Activated naive CD4-positive, alpha-beta T cell treated with Interleukin-2 at 50 U/mL for 16 hours (primary cell): ENCODE data around the gene UCN2.
"Not testable (repeated sequence)": the region's sequence is repeated elsewhere in the genome, so short reads cannot be mapped to it uniquely, and the experiment has no call there.

Source experiments
- DNase-seq: peaks from one replicate; pipeline ENCODE4 v3.0.0-alpha.2; 2020

Gene UCN2

DNA sequence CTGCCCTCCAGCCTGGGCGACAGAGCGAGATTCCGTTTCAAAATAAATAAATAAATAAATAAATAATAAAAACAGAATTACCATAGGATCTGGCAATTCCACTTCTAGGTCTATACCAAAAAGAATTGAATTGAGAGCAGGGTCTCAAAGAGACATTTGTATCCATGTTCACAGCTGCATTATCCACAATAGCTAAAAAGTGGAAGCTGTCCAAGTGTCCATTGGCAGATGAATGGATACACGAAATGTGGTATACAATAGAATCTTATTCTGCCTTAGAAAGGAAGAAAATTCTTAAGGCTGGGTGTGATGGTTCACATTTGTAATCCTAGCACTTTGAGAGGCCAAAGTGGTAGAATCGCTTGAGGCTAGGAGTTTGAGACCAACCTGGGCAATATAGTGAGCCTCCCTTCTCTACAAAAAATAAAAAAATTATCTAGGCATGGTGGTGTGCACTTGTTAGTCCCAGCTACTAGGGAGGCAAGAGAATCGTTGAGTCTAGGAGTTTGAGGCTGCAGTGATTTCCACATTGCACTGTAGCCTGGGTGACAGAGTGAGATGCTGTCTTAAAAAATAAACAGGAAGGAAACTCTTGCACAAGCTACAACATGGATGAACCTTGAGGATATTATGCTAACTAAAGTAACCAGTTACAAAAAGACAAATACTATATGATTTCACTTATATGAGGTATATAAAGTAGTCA, 31.2 kb downstream of the UCN2 start:
- no peak for DNase-seq

GRCh38 chr3:48530701-48531100, 32.9 kb downstream of the UCN2 start:
- not testable (repeated sequence) for DNase-seq

- DNase-seq, result no peak
Observed at GRCh38 chr3:48528754-48529153, 34.8 kb downstream of the UCN2 start.

DNA sequence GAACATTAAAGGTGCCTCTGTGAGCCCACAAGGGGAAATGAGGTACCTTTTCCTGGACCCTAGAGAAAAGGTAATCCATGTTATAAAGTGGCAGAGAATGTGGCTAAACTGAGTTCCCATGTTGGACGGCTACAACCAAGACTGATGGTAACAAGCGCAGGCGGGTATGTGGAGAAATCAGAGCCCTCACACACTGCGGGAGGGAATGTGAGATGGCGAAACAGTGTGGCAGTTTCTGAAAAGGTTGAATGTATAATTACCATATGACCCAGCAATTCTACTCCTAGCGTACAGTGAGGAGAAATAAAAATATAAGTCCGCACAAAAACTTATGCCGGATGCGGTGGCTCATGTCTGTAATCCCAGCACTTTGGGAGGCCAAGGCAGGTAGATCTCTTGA, 35.5 kb downstream of the UCN2 start:
- DNase-seq, result no peak

- no peak for DNase-seq
Observed at GRCh38 chr3:48524970-48525369, 38.6 kb downstream of the UCN2 start.

DNA sequence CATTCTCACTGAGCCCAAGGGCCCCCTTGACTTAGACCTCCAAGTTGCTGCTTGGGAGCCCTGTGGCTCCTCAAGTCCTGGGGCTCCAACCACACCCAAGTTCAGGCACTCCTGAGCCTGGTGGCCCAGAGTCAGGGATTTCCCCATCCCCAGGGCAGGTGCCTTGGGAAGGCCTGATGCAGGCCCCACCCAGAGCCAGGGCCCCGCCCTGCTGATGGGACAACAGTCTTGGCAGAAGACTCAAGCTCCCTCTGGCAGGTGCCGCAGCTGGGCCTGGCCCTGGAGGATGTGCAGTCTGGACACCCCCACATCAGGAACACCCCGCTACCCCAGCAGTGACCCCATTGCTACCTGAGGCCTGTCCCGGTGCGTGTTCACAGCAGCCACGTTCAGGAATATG, 41.9 kb downstream of the UCN2 start:
- DNase-seq, result no peak

- no peak for DNase-seq
Observed at GRCh38 chr3:48519277-48519643, 44.3 kb downstream of the UCN2 start.

DNA sequence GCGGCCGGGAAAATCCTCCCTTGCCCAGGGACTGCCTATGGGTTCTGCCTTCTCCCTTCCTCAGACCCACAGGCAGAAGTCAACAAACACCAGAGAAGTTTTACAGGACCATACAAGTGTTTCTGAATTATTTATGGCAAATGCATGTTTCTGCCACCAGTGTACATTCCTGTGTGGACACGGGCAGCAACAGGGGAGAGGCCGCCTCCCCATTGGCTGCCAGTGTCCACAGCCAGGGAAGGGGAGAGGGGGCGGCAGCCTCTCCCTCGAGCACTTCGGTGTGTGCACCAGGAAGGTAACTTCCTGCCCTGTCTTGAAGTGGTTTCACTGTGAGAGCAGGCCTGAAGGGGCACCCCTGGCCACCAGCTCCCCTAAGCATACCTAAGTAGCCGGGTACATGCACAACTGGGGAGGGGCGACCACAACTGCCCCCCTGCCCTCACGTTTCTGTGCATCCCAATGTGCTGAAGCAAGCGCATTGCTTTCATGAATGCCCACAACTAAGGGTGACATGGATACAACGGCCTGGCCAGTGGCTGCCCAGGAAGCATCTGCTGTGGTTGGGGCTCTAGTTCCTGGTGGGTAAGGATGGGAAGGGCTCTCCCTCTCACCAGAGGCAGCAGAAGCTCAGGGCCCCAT, 44.8 kb downstream of the UCN2 start:
- DNase-seq, result no peak

- no peak for DNase-seq
Observed at GRCh38 chr3:48518069-48518468, 45.5 kb downstream of the UCN2 start.

GRCh38 chr3:48516571-48516970, 47.0 kb downstream of the UCN2 start:
- DNase-seq, result peak; percentile 26

- DNase-seq, result no peak
Observed at GRCh38 chr3:48514431-48515227, 49.0 kb downstream of the UCN2 start.
